ENCODE measurements around the gene TTN. TPM values are rescaled to one million over a fixed set of nuclear protein-coding genes. Genes with fewer than 3 reads are reported as not detected.

Gene TTN
- total RNA-seq, 1 experiment from 2014 or later = 0.13 TPM

DNA sequence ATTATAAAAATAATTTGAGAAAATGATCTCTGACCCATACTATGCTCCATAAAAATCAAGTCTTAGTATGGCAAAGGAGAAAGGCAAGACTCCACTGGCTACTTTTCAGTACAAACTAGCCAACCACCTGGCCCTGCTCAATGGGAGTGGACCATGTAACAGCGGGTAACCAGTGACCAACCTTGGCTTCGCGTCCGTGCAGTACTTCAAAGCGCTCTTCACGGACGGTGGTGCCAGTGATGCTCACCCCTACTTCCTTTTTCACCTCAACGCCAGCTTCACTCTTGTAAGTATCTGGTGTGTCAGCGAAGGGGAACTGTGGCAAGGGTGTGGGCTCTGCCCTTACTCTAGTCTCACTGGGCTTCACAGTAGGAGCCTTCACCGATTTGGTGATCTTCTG is 23.3 kb downstream of the TTN start:
- no peaks in the 10 kb centered on the region for H3K27me3 ChIP-seq (ENCODE audit: control insufficient read depth, insufficient read depth, low read length)
- ATAC-seq = no peak
- H3K9me3 ChIP-seq (ENCODE audit: control insufficient read depth, insufficient read depth, low read depth, low read length) = no peaks in the 10 kb centered on the region
- intact Hi-C loops (cut with micrococcal nuclease; ENCODE audit: unreplicated experiment) (no loop called here), in situ Hi-C loops (cut with HindIII; ENCODE audit: low pct_unique_long_range_greater_than_20kb, low sequenced_read_pairs) (no loop called here)
- TF ChIP-seq SIN3A (IDR thresholded peaks at IDR 0.05; ENCODE audit: borderline replicate concordance, insufficient read depth, low read depth, low read length) (no peak), TCF7L2 (IDR thresholded peaks at IDR 0.05; ENCODE audit: low read depth, low read length) (no peak)
- H3K4me1 ChIP-seq (ENCODE audit: control insufficient read depth, insufficient read depth, low read length) = no peaks in the 10 kb centered on the region
- BruUV-seq (replicated peaks) = no TSS peak
- no peak for DNase-seq (ENCODE audit: low read depth, low spot score)
- no peaks in the 10 kb centered on the region for H3K36me3 ChIP-seq (ENCODE audit: control insufficient read depth, insufficient read depth, low read length)
- no peak overlapping the region for H3K4me3 ChIP-seq (ENCODE audit: low read depth in 2 of 2, low read length in 2 of 2)
- H3K27ac ChIP-seq (ENCODE audit: low read length) = no peak overlapping the region
- ChIA-PET POLR2A (no interaction called here), CTCF (no interaction called here)

DNA sequence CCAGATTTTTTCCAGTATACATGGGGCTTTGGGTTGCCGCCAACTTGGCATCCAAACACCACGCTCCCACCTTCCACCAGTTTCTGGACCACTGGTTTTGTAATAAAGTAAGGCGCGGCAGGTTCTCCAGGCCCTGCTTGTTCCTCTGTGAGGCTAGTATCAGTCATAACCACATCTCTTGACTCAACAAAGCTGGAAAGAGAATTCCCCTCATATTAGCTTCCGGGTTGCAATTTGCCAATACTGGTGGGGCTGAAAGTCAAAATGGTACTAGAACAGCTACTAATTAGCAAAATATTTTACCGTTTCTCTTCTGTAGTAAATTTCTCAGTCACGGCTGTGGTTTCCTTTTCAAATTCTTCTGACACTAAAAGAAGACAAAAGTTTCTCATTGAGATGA is 25.0 kb downstream of the TTN start:
- in situ Hi-C loops (cut with HindIII; ENCODE audit: low pct_unique_long_range_greater_than_20kb, low sequenced_read_pairs) = no loop called here

More for the DNA sequence above, 25.0 kb downstream of the TTN start:
- DNase-seq (ENCODE audit: low read depth, low spot score) (no peak), ATAC-seq (no peak)
- BruUV-seq (replicated peaks) = no TSS peak
- CTCF ChIA-PET = no interaction called here
- POLR2A ChIA-PET = no interaction called here
- Histone ChIP-seq H3K4me1 (ENCODE audit: control insufficient read depth, insufficient read depth, low read length) (no peaks in the 10 kb centered on the region), H3K36me3 (ENCODE audit: control insufficient read depth, insufficient read depth, low read length) (no peaks in the 10 kb centered on the region), H3K4me3 (ENCODE audit: low read depth in 2 of 2, low read length in 2 of 2) (no peak overlapping the region), H3K27me3 (ENCODE audit: control insufficient read depth, insufficient read depth, low read length) (no peaks in the 10 kb centered on the region), H3K27ac (ENCODE audit: low read length) (no peak overlapping the region), H3K9me3 (ENCODE audit: control insufficient read depth, insufficient read depth, low read depth, low read length) (no peaks in the 10 kb centered on the region)
- intact Hi-C loops (cut with micrococcal nuclease; ENCODE audit: unreplicated experiment) = no loop called here
- TF ChIP-seq, protein P1, sequence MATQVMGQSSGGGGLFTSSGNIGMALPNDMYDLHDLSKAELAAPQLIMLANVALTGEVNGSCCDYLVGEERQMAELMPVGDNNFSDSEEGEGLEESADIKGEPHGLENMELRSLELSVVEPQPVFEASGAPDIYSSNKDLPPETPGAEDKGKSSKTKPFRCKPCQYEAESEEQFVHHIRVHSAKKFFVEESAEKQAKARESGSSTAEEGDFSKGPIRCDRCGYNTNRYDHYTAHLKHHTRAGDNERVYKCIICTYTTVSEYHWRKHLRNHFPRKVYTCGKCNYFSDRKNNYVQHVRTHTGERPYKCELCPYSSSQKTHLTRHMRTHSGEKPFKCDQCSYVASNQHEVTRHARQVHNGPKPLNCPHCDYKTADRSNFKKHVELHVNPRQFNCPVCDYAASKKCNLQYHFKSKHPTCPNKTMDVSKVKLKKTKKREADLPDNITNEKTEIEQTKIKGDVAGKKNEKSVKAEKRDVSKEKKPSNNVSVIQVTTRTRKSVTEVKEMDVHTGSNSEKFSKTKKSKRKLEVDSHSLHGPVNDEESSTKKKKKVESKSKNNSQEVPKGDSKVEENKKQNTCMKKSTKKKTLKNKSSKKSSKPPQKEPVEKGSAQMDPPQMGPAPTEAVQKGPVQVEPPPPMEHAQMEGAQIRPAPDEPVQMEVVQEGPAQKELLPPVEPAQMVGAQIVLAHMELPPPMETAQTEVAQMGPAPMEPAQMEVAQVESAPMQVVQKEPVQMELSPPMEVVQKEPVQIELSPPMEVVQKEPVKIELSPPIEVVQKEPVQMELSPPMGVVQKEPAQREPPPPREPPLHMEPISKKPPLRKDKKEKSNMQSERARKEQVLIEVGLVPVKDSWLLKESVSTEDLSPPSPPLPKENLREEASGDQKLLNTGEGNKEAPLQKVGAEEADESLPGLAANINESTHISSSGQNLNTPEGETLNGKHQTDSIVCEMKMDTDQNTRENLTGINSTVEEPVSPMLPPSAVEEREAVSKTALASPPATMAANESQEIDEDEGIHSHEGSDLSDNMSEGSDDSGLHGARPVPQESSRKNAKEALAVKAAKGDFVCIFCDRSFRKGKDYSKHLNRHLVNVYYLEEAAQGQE (IDR thresholded peaks at IDR 0.05; ENCODE audit: insufficient read depth in 1 of 2, low read depth in 2 of 2, low read length in 1 of 2) = no peak
- no peak for TF ChIP-seq SIN3A (IDR thresholded peaks at IDR 0.05; ENCODE audit: borderline replicate concordance, insufficient read depth, low read depth, low read length)
- no peak for TF ChIP-seq POLR2AphosphoS5 (IDR thresholded peaks at IDR 0.05; ENCODE audit: low read depth, low read length)
- TF ChIP-seq CTCF (IDR thresholded peaks at IDR 0.05) = no peak
- TF ChIP-seq TCF7L2 (IDR thresholded peaks at IDR 0.05; ENCODE audit: low read depth, low read length) = no peak

Data from Panc1 (cell line).